Measurements from ENCODE around the gene XG. TPM values are rescaled to one million over a fixed set of nuclear protein-coding genes. Genes with fewer than 3 reads are reported as not detected.
A peak's percentile ranks its signal among the peaks of the same experiment; 100 is the strongest.

The XG gene
- total RNA-seq, 2 donors from 2014 or later: not detected

- Mint-ChIP-seq H3K36me3 (no peaks in the 10 kb centered on the region), H3K9me3 (no peaks in the 10 kb centered on the region), H3K27ac (no peak within 1 kb of the TSS), H3K4me1 (ENCODE audit: low read depth in 2 of 2) (no peaks in the 10 kb centered on the region), H3K4me3 (no peak within 1 kb of the TSS), H3K27me3 (peaks cover 0 to 11% of the 10 kb centered on the region in 2 donors)
- DNase-seq (ENCODE audit: low spot score) (no peak), ATAC-seq (no peak)
These were observed 76.6 kb downstream of the XG start, which contains the start of gene GYG2 for GRCh38 chrX:2828344-2828958. TSS of gene GYG2 (plus strand) at chrX:2828930. CDS start at chrX:2830189, 1,259 bp downstream.

DNA sequence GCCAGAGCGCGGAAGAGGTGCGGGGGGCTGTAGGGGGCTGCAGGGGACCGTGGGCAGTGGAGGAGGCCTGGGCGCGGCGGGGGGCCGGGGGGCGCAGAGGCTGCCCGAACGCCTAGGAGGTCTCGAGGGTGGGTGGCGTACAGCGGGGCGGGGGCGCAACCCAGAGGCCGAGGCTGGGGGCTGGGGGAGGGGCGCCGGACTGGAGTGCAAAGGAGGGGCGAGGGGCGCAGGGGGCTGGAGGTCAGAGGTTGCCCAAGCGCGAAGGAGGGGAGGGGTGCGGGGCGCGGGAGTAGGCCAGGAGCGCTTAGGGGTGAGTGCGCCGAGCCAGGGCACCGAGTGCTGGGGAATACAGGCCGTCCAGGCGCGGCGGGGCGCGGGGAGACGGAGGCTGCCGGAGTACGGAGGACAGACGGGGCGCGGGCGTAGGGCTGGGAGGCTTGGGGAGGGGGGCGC, 77.1 kb downstream of the XG start:
- H3K4me3 Mint-ChIP-seq: no peak overlapping the region
- ATAC-seq: peak in 1 of 2 donors; percentile 17

DNA sequence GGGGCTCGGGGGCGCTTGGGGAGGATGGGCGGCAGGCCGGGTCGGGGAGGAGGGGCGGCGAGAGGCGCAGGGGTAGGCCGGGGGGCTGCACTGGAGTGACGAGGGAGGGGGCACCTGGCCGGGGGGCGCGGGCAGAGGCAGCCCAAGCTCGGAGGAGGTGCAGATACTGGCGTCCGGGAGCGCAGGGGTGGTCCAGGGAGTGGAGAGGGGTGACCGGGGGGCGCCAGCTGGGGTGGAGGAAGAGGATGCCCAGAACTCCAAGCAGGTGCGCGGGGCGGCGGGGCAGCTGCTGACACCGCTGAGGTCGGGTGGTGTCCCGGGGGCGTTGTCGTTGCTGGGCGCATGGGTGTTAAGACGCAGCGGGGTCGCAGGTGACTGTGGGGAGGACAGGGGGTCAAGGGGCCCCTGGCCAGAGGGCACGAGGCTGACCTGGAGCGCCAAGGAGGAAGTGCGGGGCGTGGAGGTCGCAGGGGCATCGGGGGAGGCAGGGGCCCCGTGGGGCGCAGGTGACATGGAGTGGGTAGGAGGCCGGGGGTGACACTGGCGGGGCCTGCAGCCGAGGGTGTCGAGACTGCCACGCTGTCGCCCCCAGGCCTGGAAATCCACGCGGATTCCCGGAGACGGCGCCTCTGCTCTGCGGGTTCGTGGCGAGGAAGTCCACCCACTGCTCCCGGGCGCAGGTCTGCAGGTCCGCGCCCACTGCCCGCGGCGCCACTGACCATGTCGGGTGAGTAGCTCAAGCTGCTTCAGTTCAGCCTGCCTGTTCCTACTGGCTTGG, 77.8 kb downstream of the XG start:
- Mint-ChIP-seq H3K4me3 (no peak overlapping the region), H3K27ac (no peak overlapping the region), H3K9me3 (no peaks in the 10 kb centered on the region), H3K4me1 (ENCODE audit: low read depth in 2 of 2) (no peaks in the 10 kb centered on the region), H3K27me3 (peaks cover 0 to 16% of the 10 kb centered on the region in 2 donors), H3K36me3 (no peaks in the 10 kb centered on the region)
- ATAC-seq: no peak
- DNase-seq (ENCODE audit: low spot score): no peak

More for the DNA sequence above, 77.1 kb downstream of the XG start:
- Mint-ChIP-seq H3K36me3 (no peaks in the 10 kb centered on the region), H3K4me1 (ENCODE audit: low read depth in 2 of 2) (no peaks in the 10 kb centered on the region), H3K27ac (no peak overlapping the region), H3K27me3 (peaks cover 0 to 14% of the 10 kb centered on the region in 2 donors), H3K9me3 (no peaks in the 10 kb centered on the region)
- DNase-seq (ENCODE audit: low spot score): no peak

DNA sequence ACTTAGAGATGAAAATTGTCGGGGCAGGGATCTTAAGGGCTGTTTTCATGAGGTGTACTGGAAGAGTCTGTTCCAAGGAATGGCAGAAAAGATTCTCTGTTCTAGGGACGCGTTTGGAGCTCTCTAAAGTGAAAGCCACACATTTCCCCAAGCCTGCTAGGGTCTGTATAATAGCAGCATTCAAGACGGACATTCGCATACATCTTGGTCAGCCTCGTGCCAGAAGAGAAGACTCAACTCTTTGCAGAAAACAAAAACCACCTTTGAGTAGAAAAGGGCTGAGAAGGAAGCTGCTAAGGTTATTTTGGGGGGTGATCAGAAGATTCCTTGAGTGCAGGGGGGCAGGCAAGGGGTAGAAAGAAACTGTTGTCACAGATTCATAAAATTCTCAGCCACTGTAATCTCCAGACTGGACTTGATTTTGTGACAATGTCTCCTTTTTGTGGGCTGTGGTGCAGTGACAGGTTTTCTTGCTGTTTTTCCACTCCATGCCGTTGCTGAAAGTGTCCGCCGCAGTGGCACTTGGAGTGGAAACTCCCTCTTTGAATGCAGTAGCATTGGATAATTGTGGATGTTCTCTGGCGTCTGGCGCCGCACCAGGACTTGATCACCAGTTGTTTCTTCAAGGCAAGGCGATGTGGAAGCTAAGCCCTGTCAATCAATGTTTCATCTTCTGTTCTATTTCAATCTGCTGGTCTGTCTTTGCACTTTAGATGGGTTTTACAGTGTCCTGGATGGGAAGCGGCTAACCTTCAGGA, 79.8 kb downstream of the XG start:
- DNase-seq (ENCODE audit: low spot score): no peak
- Mint-ChIP-seq H3K27me3 (peaks cover 7 to 24% of the 10 kb centered on the region in 2 donors), H3K27ac (no peak overlapping the region), H3K36me3 (no peaks in the 10 kb centered on the region), H3K4me3 (no peak overlapping the region), H3K4me1 (ENCODE audit: low read depth in 2 of 2) (no peaks in the 10 kb centered on the region), H3K9me3 (no peaks in the 10 kb centered on the region)
- ATAC-seq: no peak

DNA sequence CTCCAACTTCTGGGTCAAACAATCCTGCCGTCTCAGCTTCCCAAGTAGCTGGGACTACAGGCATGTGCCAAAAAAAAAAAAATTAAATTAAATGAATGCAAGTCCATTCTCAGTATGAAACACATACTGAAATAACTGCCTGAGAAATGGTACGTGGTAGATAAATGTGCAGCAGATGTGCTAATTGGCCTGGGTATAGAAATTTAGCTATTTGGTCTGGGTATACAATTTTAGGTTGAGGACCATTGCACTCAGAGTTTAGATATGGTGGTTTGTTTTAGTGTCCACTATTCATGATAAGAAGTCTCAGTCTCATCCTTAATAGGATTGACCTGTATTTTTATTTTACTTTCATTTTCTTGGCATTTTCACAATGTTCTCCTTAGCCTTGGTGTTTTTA, 86.1 kb downstream of the XG start:
- Mint-ChIP-seq H3K36me3 (peaks cover 11% of the 10 kb centered on the region), H3K9me3 (peaks cover 13% of the 10 kb centered on the region), H3K4me1 (ENCODE audit: low read depth in 2 of 2) (no peaks in the 10 kb centered on the region), H3K27ac (no peak overlapping the region), H3K27me3 (peaks cover 19 to 37% of the 10 kb centered on the region in 2 donors), H3K4me3 (no peak overlapping the region)
- no peak for ATAC-seq
- no peak for DNase-seq (ENCODE audit: low spot score)

- peaks cover 14 to 22% of the 10 kb centered on the region in 2 donors for H3K27me3 Mint-ChIP-seq
- H3K9me3 Mint-ChIP-seq: peaks cover 13% of the 10 kb centered on the region
- ATAC-seq: no peak
- no peaks in the 10 kb centered on the region for H3K4me1 Mint-ChIP-seq (ENCODE audit: low read depth in 2 of 2)
- DNase-seq (ENCODE audit: low spot score): no peak
- H3K36me3 Mint-ChIP-seq: peaks cover 11% of the 10 kb centered on the region
- H3K27ac Mint-ChIP-seq: no peak overlapping the region
- no peak overlapping the region for H3K4me3 Mint-ChIP-seq
These were observed 89.1 kb downstream of the XG start for GRCh38 chrX:2840961-2841360.

DNA sequence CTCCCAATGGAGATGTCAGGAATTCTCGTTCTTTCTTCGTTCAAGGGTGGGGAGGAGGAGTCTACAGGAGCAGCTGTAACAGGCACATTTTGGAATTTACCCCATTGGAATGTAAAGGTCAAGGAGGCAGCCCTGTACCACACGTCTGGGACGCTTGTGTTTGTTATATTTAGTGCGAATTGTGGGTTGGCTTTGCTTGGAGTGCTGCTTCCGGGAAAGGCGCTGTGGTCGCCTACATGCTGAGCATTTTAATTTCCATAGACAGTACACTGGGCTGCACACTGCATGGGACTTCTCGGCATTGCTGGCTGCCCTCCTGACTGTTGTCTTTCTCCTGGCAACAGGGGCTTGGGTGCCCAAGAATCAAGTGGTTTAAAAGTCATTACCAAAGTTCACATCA, 89.7 kb downstream of the XG start:
- H3K4me3 Mint-ChIP-seq: no peak overlapping the region
- DNase-seq (ENCODE audit: low spot score) (no peak), ATAC-seq (no peak)
- H3K27me3 Mint-ChIP-seq: peaks cover 12 to 20% of the 10 kb centered on the region in 2 donors
- H3K4me1 Mint-ChIP-seq (ENCODE audit: low read depth in 2 of 2): no peaks in the 10 kb centered on the region
- peaks cover 11% of the 10 kb centered on the region for H3K36me3 Mint-ChIP-seq
- peaks cover 13% of the 10 kb centered on the region for H3K9me3 Mint-ChIP-seq
- no peak overlapping the region for H3K27ac Mint-ChIP-seq

DNA sequence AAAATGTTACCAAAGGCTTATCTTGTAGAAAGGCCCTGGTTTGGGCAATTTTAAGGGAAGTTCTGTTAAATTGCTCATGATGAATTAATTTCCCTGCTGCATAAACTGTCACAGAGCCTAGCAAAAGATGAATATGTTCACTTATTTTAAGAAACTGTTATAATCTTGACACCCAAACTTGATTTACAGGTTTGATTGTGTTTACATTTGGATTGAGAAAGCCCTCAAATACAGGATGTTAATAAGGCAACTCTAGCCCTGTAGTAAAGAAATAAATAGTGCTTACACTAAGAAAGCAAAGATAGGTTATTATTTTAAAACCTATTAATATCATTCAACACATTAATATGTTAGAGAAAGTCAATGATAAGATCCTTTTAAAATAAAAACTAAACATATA, 95.2 kb downstream of the XG start:
- H3K4me1 Mint-ChIP-seq (ENCODE audit: low read depth in 2 of 2): no peaks in the 10 kb centered on the region

GRCh38 chrX:2848871-2849301, 97.0 kb downstream of the XG start:
- H3K9me3 Mint-ChIP-seq: no peaks in the 10 kb centered on the region
- no peaks in the 10 kb centered on the region for H3K36me3 Mint-ChIP-seq
- no peak overlapping the region for H3K27ac Mint-ChIP-seq
- peaks cover 7 to 9% of the 10 kb centered on the region in 2 donors for H3K27me3 Mint-ChIP-seq
- DNase-seq (ENCODE audit: low spot score) (no peak), ATAC-seq (no peak)
- H3K4me1 Mint-ChIP-seq (ENCODE audit: low read depth in 2 of 2): no peaks in the 10 kb centered on the region
- no peak overlapping the region for H3K4me3 Mint-ChIP-seq

More for the DNA sequence above, 95.2 kb downstream of the XG start:
- H3K4me3 Mint-ChIP-seq: no peak overlapping the region
- no peak overlapping the region for H3K27ac Mint-ChIP-seq
- no peaks in the 10 kb centered on the region for H3K36me3 Mint-ChIP-seq
- ATAC-seq (no peak), DNase-seq (ENCODE audit: low spot score) (no peak)
- peaks cover 7 to 9% of the 10 kb centered on the region in 2 donors for H3K27me3 Mint-ChIP-seq
- no peaks in the 10 kb centered on the region for H3K9me3 Mint-ChIP-seq

- no peaks in the 10 kb centered on the region for H3K9me3 Mint-ChIP-seq
- H3K4me1 Mint-ChIP-seq (ENCODE audit: low read depth in 2 of 2): no peaks in the 10 kb centered on the region
- ATAC-seq (peak in 1 of 2 donors; percentile 52), DNase-seq (ENCODE audit: low spot score) (no peak)
- no peak overlapping the region for H3K4me3 Mint-ChIP-seq
- H3K27me3 Mint-ChIP-seq: peaks cover 0 to 4% of the 10 kb centered on the region in 2 donors
- H3K27ac Mint-ChIP-seq: no peak overlapping the region
- no peaks in the 10 kb centered on the region for H3K36me3 Mint-ChIP-seq
These were observed 103.1 kb downstream of the XG start for GRCh38 chrX:2854918-2855317.

GRCh38 chrX:2855761-2856160, 103.9 kb downstream of the XG start:
- peaks cover 0 to 4% of the 10 kb centered on the region in 2 donors for H3K27me3 Mint-ChIP-seq

DNA sequence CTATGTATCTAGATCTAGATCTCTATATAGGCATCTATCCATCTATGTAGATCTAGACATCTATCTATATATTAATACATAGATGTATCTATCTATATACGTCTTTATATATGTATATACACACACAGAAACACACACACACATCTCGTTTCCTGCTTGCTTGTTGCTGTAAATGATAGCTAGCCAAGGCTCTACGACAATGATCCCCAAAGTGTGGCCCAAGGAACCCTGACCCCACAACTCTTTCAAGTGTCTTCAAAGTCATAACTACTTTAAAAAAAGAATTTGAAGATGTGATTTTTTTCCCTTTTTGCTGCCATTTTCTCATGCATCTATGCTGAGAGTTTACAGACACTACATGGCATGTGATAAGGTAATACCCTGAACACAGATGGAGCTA, 105.7 kb downstream of the XG start:
- Mint-ChIP-seq H3K36me3 (no peaks in the 10 kb centered on the region), H3K27ac (no peak overlapping the region), H3K9me3 (no peaks in the 10 kb centered on the region), H3K4me1 (ENCODE audit: low read depth in 2 of 2) (no peaks in the 10 kb centered on the region), H3K4me3 (no peak overlapping the region), H3K27me3 (peaks cover 0 to 8% of the 10 kb centered on the region in 2 donors)
- ATAC-seq: no peak
- no peak for DNase-seq (ENCODE audit: low spot score)

More at GRCh38 chrX:2855761-2856160, 103.9 kb downstream of the XG start:
- no peaks in the 10 kb centered on the region for H3K4me1 Mint-ChIP-seq (ENCODE audit: low read depth in 2 of 2)
- H3K9me3 Mint-ChIP-seq: no peaks in the 10 kb centered on the region
- ATAC-seq: peak in 1 of 2 donors; percentile 11
- H3K4me3 Mint-ChIP-seq: no peak overlapping the region
- no peaks in the 10 kb centered on the region for H3K36me3 Mint-ChIP-seq
- no peak overlapping the region for H3K27ac Mint-ChIP-seq
- DNase-seq (ENCODE audit: low spot score): no peak

DNA sequence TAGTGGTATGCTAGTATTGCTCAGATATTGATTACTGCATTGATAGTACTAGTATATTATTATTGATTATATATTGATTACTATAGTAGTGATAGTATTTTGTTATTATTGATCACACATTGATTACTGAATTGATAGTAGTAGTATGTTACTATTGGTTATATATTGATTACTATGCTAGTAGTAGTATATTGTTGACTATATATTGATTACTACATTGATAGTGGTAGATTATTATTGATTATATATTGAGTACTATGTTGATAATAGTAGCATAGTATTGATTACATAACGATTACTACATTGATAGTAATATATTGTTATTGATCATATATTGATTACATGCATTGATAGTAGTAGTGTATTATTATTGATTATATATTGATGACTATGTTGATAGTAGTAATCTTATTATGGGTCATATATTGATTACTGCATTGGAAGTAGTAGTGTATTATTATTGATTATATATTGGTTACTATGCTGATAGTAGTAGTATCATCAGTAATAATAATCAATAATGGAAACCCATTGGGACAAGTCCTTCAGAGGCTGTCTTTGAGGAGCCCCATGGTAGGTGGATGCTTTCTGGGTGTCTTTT, 107.5 kb downstream of the XG start:
- no peak overlapping the region for H3K27ac Mint-ChIP-seq
- no peaks in the 10 kb centered on the region for H3K36me3 Mint-ChIP-seq
- ATAC-seq: no peak
- H3K27me3 Mint-ChIP-seq: peaks cover 0 to 8% of the 10 kb centered on the region in 2 donors
- no peaks in the 10 kb centered on the region for H3K4me1 Mint-ChIP-seq (ENCODE audit: low read depth in 2 of 2)
- no peak for DNase-seq (ENCODE audit: low spot score)
- no peaks in the 10 kb centered on the region for H3K9me3 Mint-ChIP-seq
- H3K4me3 Mint-ChIP-seq: no peak overlapping the region

Measured in natural killer cell treated with Interleukin-12 subunit alpha and Interleukin-12 subunit beta and Interleukin-15 and Interleukin-18, amount 100 ng/mL, for 72 hours (primary cell).